Upper lobe of left lung (tissue), 6 donors: ENCODE results near the gene SLC25A22. TPM values are rescaled to one million over a fixed set of nuclear protein-coding genes. Genes with fewer than 3 reads are reported as not detected.

Experiments used
- ATAC-seq, 2 donors: fragments of 200-7000 bp; cut with Tn5 transposase; one replicate each; pipeline ENCODE4 v1.9.1; 2022; ENCODE audit warnings: mild to moderate bottlenecking in 2 of 2, moderate library complexity in 2 of 2; ENCODE audit not compliant: low FRiP score in 2 of 2
- DNase-seq, 2 donors: peaks; one replicate each; pipeline ENCODE4 v3.0.0-alpha.2; 2019 to 2020
- H3K27ac ChIP-seq, 4 donors: fragments of 200-600 bp; sonication (generic); one replicate each; pipeline ENCODE4 v1.5.1; 2016 to 2019
- H3K27me3 ChIP-seq, 4 donors: fragments of 200-600 bp; sonication (generic); one replicate each; pipeline ENCODE4 v1.5.1; 2017 to 2019
- H3K36me3 ChIP-seq, 4 donors: fragments of 200-600 bp; sonication (generic); one replicate each; pipeline ENCODE4 v1.5.1; 2016 to 2019
- H3K4me1 ChIP-seq, 4 donors: fragments of 200-600 bp; sonication (generic); one replicate each; pipeline ENCODE4 v1.5.1; 2018 to 2019
- H3K4me3 ChIP-seq, 4 donors: fragments of 200-600 bp; sonication (generic); one replicate each; pipeline ENCODE4 v1.5.1; 2017 to 2019; ENCODE audit warnings: mild to moderate bottlenecking in 2 of 4, moderate library complexity in 1 of 4
- H3K9me3 ChIP-seq, 4 donors: fragments of 200-600 bp; sonication (generic); one replicate each; pipeline ENCODE4 v1.5.1; 2018 to 2019
- CTCF ChIP-seq, 6 experiments: fragments of 450-650 bp in 4 of 6; fragments of 200-600 bp in 2 of 6; sonication (generic) in 2 of 6; IDR thresholded peaks; one replicate each; pipeline ENCODE4 v1.5.1; 2016 to 2019; ENCODE audit warnings: antibody characterized with exemption in 6 of 6
- EP300 ChIP-seq, 4 donors: sonication (generic); formaldehyde crosslinking; IDR thresholded peaks; one replicate each; pipeline ENCODE4 v1.5.1; 2017; ENCODE audit warnings: antibody characterized with exemption in 4 of 4, control low read depth in 2 of 4
- POLR2A ChIP-seq, 4 donors: fragments of 450-650 bp; IDR thresholded peaks; one replicate each; pipeline ENCODE4 v1.5.1; 2016 to 2017; ENCODE audit warnings: antibody characterized with exemption in 4 of 4, mild to moderate bottlenecking in 2 of 4
- POLR2AphosphoS5 ChIP-seq, 2 donors: sonication (generic); formaldehyde crosslinking; IDR thresholded peaks; one replicate each; pipeline ENCODE4 v1.5.1; 2017; ENCODE audit warnings: antibody characterized with exemption in 2 of 2
- WGBS, 2 donors: methylation state at CpG; one replicate each; pipeline ENCODE4 v1.1.5; 2017 to 2018; 5-methylcytosine and 5-hydroxymethylcytosine counted together
- total RNA-seq, 6 donors: library from RNA; depleted of rRNA in 4 of 6; stranded (reverse); fragments of >200 nt in 4 of 6; gene quantifications; one replicate each; pipeline versions ENCODE4 v1.1.0 to v1.2.1, GENCODE V29; 2016 to 2021
- donor health status: DM: no; HTN: no; CAD: no; lungs with moderate emphysema.
- donor health status: DM: no; HTN: yes; CAD: no; lungs with severe emphysema.

Gene SLC25A22
- total RNA-seq, 6 donors from 2014 or later, result 13.6 to 29.3 (median 22.3) TPM

GRCh38 chr11:773425-773824 is 24.7 kb downstream of the SLC25A22 start:
- 98% methylated on average over 5 of the region's 5 CpGs; no CpG with 5 or more reads in 1 of the 2 donors for WGBS, 2 donors
- H3K27ac ChIP-seq, result no peak overlapping the region
- H3K4me3 ChIP-seq, result no peak overlapping the region
- no peak for TF ChIP-seq EP300 (IDR thresholded peaks at IDR 0.05)
- TF ChIP-seq POLR2A (IDR thresholded peaks at IDR 0.05), result no peak
- no peak for TF ChIP-seq CTCF (IDR thresholded peaks at IDR 0.05)
- no peak for TF ChIP-seq POLR2AphosphoS5 (IDR thresholded peaks at IDR 0.05)
- ATAC-seq, result no peak
- no peaks in the 10 kb centered on the region for H3K27me3 ChIP-seq
- H3K4me1 ChIP-seq, result peaks cover 15 to 37% (median 27%) of the 10 kb centered on the region in 4 donors
- DNase-seq, result no peak
- H3K36me3 ChIP-seq, result peaks cover 5 to 45% (median 42%) of the 10 kb centered on the region in 4 donors
- H3K9me3 ChIP-seq, result no peaks in the 10 kb centered on the region

GRCh38 chr11:772429-773390 is 25.4 kb downstream of the SLC25A22 start:
- no peaks in the 10 kb centered on the region for H3K9me3 ChIP-seq
- no peak overlapping the region for H3K4me3 ChIP-seq
- H3K27me3 ChIP-seq, result no peaks in the 10 kb centered on the region
- no peak overlapping the region for H3K27ac ChIP-seq
- peaks cover 5 to 45% (median 42%) of the 10 kb centered on the region in 4 donors for H3K36me3 ChIP-seq
- H3K4me1 ChIP-seq, result peaks cover 15 to 31% (median 21%) of the 10 kb centered on the region in 4 donors
- peak in 1 of 2 donors; percentile 80 for DNase-seq
- WGBS, 2 donors, result 87 to 100% methylated on average over 2 to 32 of the region's 34 CpGs
- no peak for ATAC-seq
- TF ChIP-seq POLR2A (IDR thresholded peaks at IDR 0.05) (no peak), EP300 (IDR thresholded peaks at IDR 0.05) (no peak), POLR2AphosphoS5 (IDR thresholded peaks at IDR 0.05) (no peak), CTCF (IDR thresholded peaks at IDR 0.05) (no peak)

GRCh38 chr11:771617-772204 is 26.4 kb downstream of the SLC25A22 start:
- Histone ChIP-seq H3K9me3 (no peaks in the 10 kb centered on the region), H3K4me3 (no peak overlapping the region), H3K4me1 (peaks cover 15 to 30% (median 19%) of the 10 kb centered on the region in 4 donors), H3K27me3 (no peaks in the 10 kb centered on the region), H3K36me3 (peaks cover 5 to 46% (median 43%) of the 10 kb centered on the region in 4 donors), H3K27ac (no peak overlapping the region)
- WGBS, 2 donors, result 92 to 93% methylated on average over 3 to 12 of the region's 15 CpGs
- DNase-seq, result peak in 1 of 2 donors; percentile 49
- no peak for ATAC-seq
- TF ChIP-seq EP300 (IDR thresholded peaks at IDR 0.05), result no peak
- no peak for TF ChIP-seq POLR2AphosphoS5 (IDR thresholded peaks at IDR 0.05)
- TF ChIP-seq POLR2A (IDR thresholded peaks at IDR 0.05), result no peak
- TF ChIP-seq CTCF (IDR thresholded peaks at IDR 0.05), result no peak

- Histone ChIP-seq H3K4me3 (no peak overlapping the region), H3K27ac (no peak overlapping the region), H3K9me3 (no peaks in the 10 kb centered on the region), H3K4me1 (peaks cover 10 to 22% (median 11%) of the 10 kb centered on the region in 4 donors), H3K27me3 (no peaks in the 10 kb centered on the region), H3K36me3 (peaks cover 5 to 54% (median 49%) of the 10 kb centered on the region in 4 donors)
- ATAC-seq (no peak), DNase-seq (peak in 1 of 2 donors; percentile 71)
- 90 to 92% methylated on average over 17 to 32 of the region's 32 CpGs for WGBS, 2 donors
- no peak for TF ChIP-seq EP300 (IDR thresholded peaks at IDR 0.05)
- TF ChIP-seq POLR2AphosphoS5 (IDR thresholded peaks at IDR 0.05), result no peak
- no peak for TF ChIP-seq CTCF (IDR thresholded peaks at IDR 0.05)
- no peak for TF ChIP-seq POLR2A (IDR thresholded peaks at IDR 0.05)
Measured at GRCh38 chr11:770642-771616, 27.2 kb downstream of the SLC25A22 start.
